Uterus (tissue), 2 donors: ENCODE data around the gene DPP10.

Source experiments
- CTCF ChIP-seq, 4 experiments: fragments of 200-600 bp in 2 of 4; fragments of 450-650 bp in 2 of 4; sonication (generic) in 2 of 4; IDR thresholded peaks; one replicate each; pipeline ENCODE4 v1.5.1; 2016 to 2019; ENCODE audit warnings: antibody characterized with exemption in 4 of 4, mild to moderate bottlenecking in 2 of 4, moderate library complexity in 1 of 4
- POLR2A ChIP-seq, 2 donors: fragments of 450-650 bp; IDR thresholded peaks; one replicate each; pipeline ENCODE4 v1.6.1; 2016; ENCODE audit warnings: antibody characterized with exemption in 2 of 2, mild to moderate bottlenecking in 1 of 2, moderate library complexity in 1 of 2

GRCh38 chr2:115190459-115190858 lies 748.0 kb downstream of the DPP10 start:
- TF ChIP-seq POLR2A (IDR thresholded peaks at IDR 0.05) (no peak), CTCF (IDR thresholded peaks at IDR 0.05) (no peak)
